Measurements from ENCODE around the gene C11orf87.

GRCh38 chr11:109390752-109391151 is 31.2 kb upstream of the C11orf87 start:
- TF ChIP-seq CTCF (IDR thresholded peaks at IDR 0.05), result no peak
- no peak for TF ChIP-seq ZFX (IDR thresholded peaks at IDR 0.05; ENCODE audit: borderline replicate concordance)
